Immature natural killer cell (primary cell): ENCODE data around the gene ADAM30. TPM values are rescaled to one million over a fixed set of nuclear protein-coding genes. Genes with fewer than 3 reads are reported as not detected.
"Not testable (repeated sequence)": the region's sequence is repeated elsewhere in the genome, so short reads cannot be mapped to it uniquely, and the experiment has no call there.

Experiments
- DNase-seq, 3 donors: peaks; one replicate each; pipeline ENCODE4 v3.0.0; 2022; ENCODE audit warnings: mixed read lengths in 1 of 3
- H3K27ac Mint-ChIP-seq, 6 donors: one replicate each; pipeline ENCODE4 v1.8.0; 2020; ENCODE audit warnings: mixed read lengths in 6 of 6, mild to moderate bottlenecking in 5 of 6, inconsistent platforms in 4 of 6, moderate library complexity in 3 of 6
- H3K27me3 Mint-ChIP-seq, 3 donors: one replicate each; pipeline ENCODE4 v1.8.0; 2020 to 2021; ENCODE audit warnings: low read depth in 3 of 3, mild to moderate bottlenecking in 3 of 3, mixed read lengths in 3 of 3, moderate library complexity in 3 of 3, inconsistent platforms in 1 of 3
- H3K36me3 Mint-ChIP-seq, 3 donors: one replicate each; pipeline ENCODE4 v1.8.0; 2020; ENCODE audit warnings: mixed read lengths in 3 of 3, inconsistent platforms in 2 of 3, mild to moderate bottlenecking in 2 of 3
- H3K4me1 Mint-ChIP-seq, 2 donors: one replicate each; pipeline ENCODE4 v1.8.0; 2020; ENCODE audit warnings: inconsistent platforms in 2 of 2, mild to moderate bottlenecking in 2 of 2, mixed read lengths in 2 of 2, moderate library complexity in 1 of 2
- H3K4me3 Mint-ChIP-seq, 5 donors: one replicate each; pipeline ENCODE4 v1.8.0; 2020; ENCODE audit warnings: mild to moderate bottlenecking in 5 of 5, mixed read lengths in 5 of 5, inconsistent platforms in 3 of 5, moderate library complexity in 3 of 5
- H3K9me3 Mint-ChIP-seq, 6 donors: one replicate each; pipeline ENCODE4 v1.8.0; 2020; ENCODE audit warnings: mild to moderate bottlenecking in 6 of 6, mixed read lengths in 6 of 6, inconsistent platforms in 4 of 6, moderate library complexity in 3 of 6
- polyA plus RNA-seq, 3 donors: library from polyadenylated mRNA; unstranded; fragments of 300-500 nt; fragmentation: Illumina TruSeq; gene quantifications; one replicate each; pipeline ENCODE4 v1.2.3, GENCODE V29; 2021

Gene ADAM30
- polyA plus RNA-seq, 3 donors from 2014 or later: not detected

GRCh38 chr1:119858556-119859214 is 37.6 kb downstream of the ADAM30 start:
- not testable (repeated sequence) for DNase-seq, H3K4me1 Mint-ChIP-seq, H3K27ac Mint-ChIP-seq, H3K36me3 Mint-ChIP-seq, H3K4me3 Mint-ChIP-seq, H3K9me3 Mint-ChIP-seq, H3K27me3 Mint-ChIP-seq

- H3K27ac Mint-ChIP-seq: no peak overlapping the region
- peaks cover 0 to 2% (median 0%) of the 10 kb centered on the region in 6 donors for H3K9me3 Mint-ChIP-seq
Measured at GRCh38 chr1:119858126-119858525, 38.2 kb downstream of the ADAM30 start.

GRCh38 chr1:119853155-119853554 is 43.2 kb downstream of the ADAM30 start:
- DNase-seq: no peak
- Mint-ChIP-seq H3K27ac (no peak overlapping the region), H3K4me3 (no peak overlapping the region), H3K4me1 (no peaks in the 10 kb centered on the region), H3K9me3 (peaks cover 0 to 2% (median 0%) of the 10 kb centered on the region in 6 donors), H3K27me3 (peaks cover 2 to 4% (median 2%) of the 10 kb centered on the region in 3 donors), H3K36me3 (no peaks in the 10 kb centered on the region)

More at GRCh38 chr1:119858126-119858525, 38.2 kb downstream of the ADAM30 start:
- Mint-ChIP-seq H3K36me3 (no peaks in the 10 kb centered on the region), H3K27me3 (peaks cover 1 to 5% (median 2%) of the 10 kb centered on the region in 3 donors), H3K4me1 (no peaks in the 10 kb centered on the region), H3K4me3 (no peak overlapping the region)
- DNase-seq: no peak

GRCh38 chr1:119844206-119844605 is 52.1 kb downstream of the ADAM30 start:
- not testable (repeated sequence) for H3K27ac Mint-ChIP-seq, H3K4me1 Mint-ChIP-seq, H3K9me3 Mint-ChIP-seq, DNase-seq, H3K27me3 Mint-ChIP-seq, H3K4me3 Mint-ChIP-seq, H3K36me3 Mint-ChIP-seq

Other genes starting within 250 kb of the ADAM30 start
- not detected for gene ZNF697, start 248.2 kb downstream of the ADAM30 start, polyA plus RNA-seq
- 1 to 10 TPM in 2 of 3 donors, not detected in 1; 2.6 to 3.8 TPM for gene PHGDH, start 184.6 kb downstream of the ADAM30 start, polyA plus RNA-seq
- gene HMGCS2, start 127.6 kb downstream of the ADAM30 start, polyA plus RNA-seq: not detected
- not detected for gene REG4, start 85.1 kb downstream of the ADAM30 start, polyA plus RNA-seq
- 10 to 100 TPM; 11.6 to 38.1 (median 16.7) TPM for gene NOTCH2, start 173.1 kb upstream of the ADAM30 start, polyA plus RNA-seq